ENCODE results near the gene LSM14B. TPM values are rescaled to one million over a fixed set of nuclear protein-coding genes. Genes with fewer than 3 reads are reported as not detected.
"Not testable (repeated sequence)": the region's sequence is repeated elsewhere in the genome, so short reads cannot be mapped to it uniquely, and the experiment has no call there.

Gene LSM14B
- total and polyA plus RNA-seq, 8 donors, result 0.58 to 27.2 (median 15.3) TPM

- no peak overlapping the region for H3K27ac ChIP-seq
- no peak overlapping the region for H3K4me3 ChIP-seq
- peaks cover 0 to 39% (median 7%) of the 10 kb centered on the region in 3 donors for H3K27me3 ChIP-seq
- intact Hi-C loops (cut with DNase I; ENCODE audit: low total_unique reads), result no loop called here
- 80 to 96% (median 89%) methylated on average over 5 of the region's 5 CpGs for WGBS, 5 donors
- peaks cover 22 to 90% (median 76%) of the 10 kb centered on the region in 4 donors for H3K9me3 ChIP-seq
- TF ChIP-seq EP300 (IDR thresholded peaks at IDR 0.05) (no peak), POLR2A (IDR thresholded peaks at IDR 0.05) (no peak), POLR2AphosphoS5 (IDR thresholded peaks at IDR 0.05) (no peak)
- TF ChIP-seq, protein P1, sequence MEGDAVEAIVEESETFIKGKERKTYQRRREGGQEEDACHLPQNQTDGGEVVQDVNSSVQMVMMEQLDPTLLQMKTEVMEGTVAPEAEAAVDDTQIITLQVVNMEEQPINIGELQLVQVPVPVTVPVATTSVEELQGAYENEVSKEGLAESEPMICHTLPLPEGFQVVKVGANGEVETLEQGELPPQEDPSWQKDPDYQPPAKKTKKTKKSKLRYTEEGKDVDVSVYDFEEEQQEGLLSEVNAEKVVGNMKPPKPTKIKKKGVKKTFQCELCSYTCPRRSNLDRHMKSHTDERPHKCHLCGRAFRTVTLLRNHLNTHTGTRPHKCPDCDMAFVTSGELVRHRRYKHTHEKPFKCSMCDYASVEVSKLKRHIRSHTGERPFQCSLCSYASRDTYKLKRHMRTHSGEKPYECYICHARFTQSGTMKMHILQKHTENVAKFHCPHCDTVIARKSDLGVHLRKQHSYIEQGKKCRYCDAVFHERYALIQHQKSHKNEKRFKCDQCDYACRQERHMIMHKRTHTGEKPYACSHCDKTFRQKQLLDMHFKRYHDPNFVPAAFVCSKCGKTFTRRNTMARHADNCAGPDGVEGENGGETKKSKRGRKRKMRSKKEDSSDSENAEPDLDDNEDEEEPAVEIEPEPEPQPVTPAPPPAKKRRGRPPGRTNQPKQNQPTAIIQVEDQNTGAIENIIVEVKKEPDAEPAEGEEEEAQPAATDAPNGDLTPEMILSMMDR (IDR thresholded peaks at IDR 0.05), result no peak
- H3K36me3 ChIP-seq, result no peaks in the 10 kb centered on the region
- no peaks in the 10 kb centered on the region for H3K4me1 ChIP-seq
- DNase-seq, result no peak
Observed at GRCh38 chr20:62105592-62105991, 16.7 kb upstream of the LSM14B start.

DNA sequence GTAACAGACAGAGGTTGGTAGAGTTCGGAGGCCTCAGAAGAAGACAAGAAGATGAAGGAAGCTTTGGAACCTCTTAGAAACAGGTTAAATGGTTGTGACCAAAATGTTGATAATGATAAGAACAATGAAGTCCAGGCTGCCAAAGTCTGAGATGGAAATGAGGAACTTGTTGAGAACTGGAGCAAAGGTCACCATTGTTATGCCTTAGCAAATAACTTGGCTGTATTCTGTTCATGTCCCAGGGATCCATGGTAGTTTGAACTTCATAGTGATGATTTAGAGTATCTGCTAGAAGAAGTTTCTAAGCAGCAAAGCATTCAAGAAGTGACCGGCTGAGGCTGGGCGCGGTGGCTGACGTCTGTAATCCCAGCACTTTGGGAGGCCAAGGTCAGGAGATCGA is 11.1 kb upstream of the LSM14B start:
- WGBS, 5 donors, result 92 to 97% (median 94%) methylated on average over 6 of the region's 6 CpGs
- Histone ChIP-seq H3K4me1 (no peaks in the 10 kb centered on the region), H3K27me3 (peaks cover 0 to 39% (median 10%) of the 10 kb centered on the region in 3 donors), H3K9me3 (peaks cover 27 to 90% (median 77%) of the 10 kb centered on the region in 4 donors), H3K36me3 (no peaks in the 10 kb centered on the region), H3K27ac (no peak overlapping the region), H3K4me3 (no peak overlapping the region)
- DNase-seq, result no peak
- intact Hi-C loops (cut with DNase I; ENCODE audit: low total_unique reads), result no loop called here
- TF ChIP-seq, protein P1 (IDR thresholded peaks at IDR 0.05), result no peak
- TF ChIP-seq EP300 (IDR thresholded peaks at IDR 0.05), result no peak
- TF ChIP-seq POLR2A (IDR thresholded peaks at IDR 0.05), result no peak
- no peak for TF ChIP-seq POLR2AphosphoS5 (IDR thresholded peaks at IDR 0.05)

DNA sequence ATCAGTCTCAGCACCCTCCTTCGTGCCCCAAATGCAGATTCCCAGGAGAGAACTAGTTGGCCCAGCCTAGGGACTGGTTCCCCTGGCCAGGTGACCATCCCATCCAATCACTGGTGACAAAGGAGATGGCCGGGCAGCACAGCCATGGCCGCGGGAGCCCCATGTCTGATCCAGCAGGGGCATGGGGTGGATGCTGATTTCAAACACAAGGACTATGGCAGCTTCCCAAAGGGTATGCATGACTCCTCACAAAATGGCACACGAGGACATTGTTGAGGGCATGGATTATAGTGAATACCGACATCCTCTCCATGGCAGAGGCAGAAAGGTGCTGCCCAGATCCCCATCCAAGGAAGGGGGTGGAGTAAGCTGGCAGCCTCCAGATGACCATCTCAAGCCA is 9.9 kb upstream of the LSM14B start:
- no peak for DNase-seq
- intact Hi-C loops (cut with DNase I; ENCODE audit: low total_unique reads), result no loop called here
- Histone ChIP-seq H3K9me3 (peaks cover 15 to 81% (median 72%) of the 10 kb centered on the region in 4 donors), H3K27ac (no peak overlapping the region), H3K4me3 (no peak overlapping the region), H3K36me3 (no peaks in the 10 kb centered on the region), H3K4me1 (peaks cover 0 to 4% (median 0%) of the 10 kb centered on the region in 4 donors), H3K27me3 (peaks cover 0 to 52% (median 18%) of the 10 kb centered on the region in 3 donors)
- 88 to 96% (median 91%) methylated on average over 5 to 6 of the region's 6 CpGs for WGBS, 5 donors
- no peak for TF ChIP-seq EP300 (IDR thresholded peaks at IDR 0.05)
- TF ChIP-seq POLR2AphosphoS5 (IDR thresholded peaks at IDR 0.05), result no peak
- TF ChIP-seq, protein P1 (IDR thresholded peaks at IDR 0.05), result no peak
- TF ChIP-seq POLR2A (IDR thresholded peaks at IDR 0.05), result no peak

DNA sequence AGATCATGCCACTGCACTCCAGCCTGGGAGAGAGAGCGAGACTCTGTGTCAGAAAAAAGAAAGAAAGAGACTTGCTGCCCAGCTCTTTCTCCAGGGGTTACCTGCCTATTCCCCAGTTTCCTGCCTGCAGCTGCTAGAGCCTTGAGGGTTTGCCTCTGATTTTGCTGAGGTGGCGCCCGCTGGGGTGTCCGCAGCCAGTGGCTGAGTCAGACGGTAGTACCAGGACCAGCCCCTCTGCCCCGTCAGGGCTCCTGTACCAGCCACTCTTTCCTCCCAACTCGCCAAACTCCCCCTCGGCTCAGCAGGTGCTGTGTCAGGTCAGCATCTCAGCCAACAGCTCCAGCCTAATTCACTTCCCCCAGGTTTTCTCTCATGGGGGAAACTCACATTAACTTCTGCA is 7.4 kb upstream of the LSM14B start:
- H3K4me1 ChIP-seq, result peaks cover 0 to 5% (median 1%) of the 10 kb centered on the region in 4 donors
- H3K27ac ChIP-seq, result no peak overlapping the region
- H3K36me3 ChIP-seq, result no peaks in the 10 kb centered on the region
- WGBS, 5 donors, result 26 to 44% (median 33%) methylated on average over 8 of the region's 8 CpGs
- H3K27me3 ChIP-seq, result peaks cover 0 to 77% (median 32%) of the 10 kb centered on the region in 3 donors
- no peak for TF ChIP-seq POLR2AphosphoS5 (IDR thresholded peaks at IDR 0.05)
- TF ChIP-seq, protein P1 (IDR thresholded peaks at IDR 0.05), result no peak
- TF ChIP-seq EP300 (IDR thresholded peaks at IDR 0.05), result no peak
- TF ChIP-seq POLR2A (IDR thresholded peaks at IDR 0.05), result no peak
- H3K4me3 ChIP-seq, result no peak overlapping the region
- intact Hi-C loops (cut with DNase I; ENCODE audit: low total_unique reads), result no loop called here
- H3K9me3 ChIP-seq, result peaks cover 8 to 56% (median 47%) of the 10 kb centered on the region in 4 donors
- no peak for DNase-seq

DNA sequence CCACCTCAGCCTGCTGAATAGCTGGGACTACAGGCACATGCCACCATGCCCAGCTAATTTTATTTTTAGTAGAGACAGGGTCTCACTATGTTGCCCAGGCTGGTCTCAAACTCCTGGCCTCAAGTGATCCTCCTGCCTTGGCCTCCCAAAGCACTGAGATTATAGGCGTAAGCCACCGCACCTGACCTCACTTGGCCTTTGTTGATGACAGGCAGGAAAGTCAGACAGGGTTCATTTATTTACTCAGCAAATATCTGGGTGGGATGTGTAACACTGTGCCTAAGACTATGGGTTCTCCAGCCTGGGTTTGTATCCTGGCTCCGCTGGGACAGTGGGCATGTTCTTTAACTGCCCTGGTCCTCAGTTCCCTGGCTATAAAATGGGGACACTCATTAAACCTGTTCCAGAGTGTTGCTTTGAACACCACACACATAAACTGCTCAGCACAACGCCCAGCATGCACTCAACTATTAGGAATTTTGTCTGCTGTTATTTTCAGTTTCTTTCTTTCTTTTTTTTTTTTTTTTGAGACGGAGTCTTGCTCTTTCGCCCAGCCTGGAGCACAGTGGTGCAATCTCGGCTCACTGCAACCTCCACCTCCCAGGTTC is 6.4 kb upstream of the LSM14B start:
- Histone ChIP-seq H3K4me1 (peaks cover under 1 to 10% (median 4%) of the 10 kb centered on the region in 4 donors), H3K9me3 (peaks cover 8 to 47% (median 41%) of the 10 kb centered on the region in 4 donors), H3K27me3 (peaks cover 0 to 79% (median 32%) of the 10 kb centered on the region in 3 donors)
- DNase-seq; intact Hi-C loops (cut with DNase I; ENCODE audit: low total_unique reads); H3K4me3 ChIP-seq; H3K36me3 ChIP-seq; H3K27ac ChIP-seq: not testable (repeated sequence)
- WGBS, 5 donors, result 66 to 84% (median 74%) methylated on average over 5 to 7 of the region's 7 CpGs
